AG08395 (cell line): Measurements from ENCODE around the gene METRNL.
"Not testable (repeated sequence)": the region's sequence is repeated elsewhere in the genome, so short reads cannot be mapped to it uniquely, and the experiment has no call there.

Experiments
- DNase-seq: peaks from one replicate; pipeline ENCODE4 v3.0.0; 2012; ENCODE audit warnings: mixed read lengths, low spot score

Gene METRNL

DNA sequence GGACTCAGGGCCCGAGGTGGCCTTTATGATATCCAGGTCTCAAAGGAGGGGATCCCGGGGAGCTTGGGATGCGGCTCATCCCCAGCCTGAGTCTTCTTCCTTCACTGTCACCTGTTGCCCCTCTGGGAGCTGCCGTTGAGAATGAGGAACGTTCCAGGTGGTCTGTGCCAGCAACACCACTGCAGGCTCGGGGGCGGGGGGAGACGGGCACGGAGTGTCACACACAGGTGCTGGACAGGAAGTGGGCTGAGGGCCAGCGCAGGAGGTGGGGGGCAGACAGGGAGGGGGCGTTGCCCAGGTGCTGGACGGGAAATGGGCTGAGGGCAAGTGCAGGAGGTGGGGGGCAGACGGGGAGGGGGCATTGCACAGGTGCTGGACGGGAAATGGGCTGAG lies 28.2 kb downstream of the METRNL start:
- no peak for DNase-seq

DNA sequence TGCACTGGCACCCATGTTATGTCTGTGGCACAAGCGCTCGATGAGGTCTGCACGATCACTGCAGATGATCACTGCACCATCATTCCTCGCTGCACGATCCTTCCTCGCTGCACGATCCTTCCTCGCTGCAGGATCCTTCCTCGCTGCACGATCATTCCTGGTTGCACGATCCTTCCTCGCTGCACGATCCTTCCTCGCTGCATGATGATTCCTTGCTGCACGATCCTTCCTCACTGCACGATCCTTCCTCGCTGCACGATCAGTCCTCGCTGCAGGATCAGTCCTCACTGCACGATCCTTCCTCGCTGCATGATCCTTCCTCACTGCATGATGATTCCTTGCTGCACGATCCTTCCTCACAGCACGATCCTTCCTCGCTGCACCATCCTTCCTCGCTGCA lies 29.3 kb downstream of the METRNL start:
- DNase-seq, result no peak

DNA sequence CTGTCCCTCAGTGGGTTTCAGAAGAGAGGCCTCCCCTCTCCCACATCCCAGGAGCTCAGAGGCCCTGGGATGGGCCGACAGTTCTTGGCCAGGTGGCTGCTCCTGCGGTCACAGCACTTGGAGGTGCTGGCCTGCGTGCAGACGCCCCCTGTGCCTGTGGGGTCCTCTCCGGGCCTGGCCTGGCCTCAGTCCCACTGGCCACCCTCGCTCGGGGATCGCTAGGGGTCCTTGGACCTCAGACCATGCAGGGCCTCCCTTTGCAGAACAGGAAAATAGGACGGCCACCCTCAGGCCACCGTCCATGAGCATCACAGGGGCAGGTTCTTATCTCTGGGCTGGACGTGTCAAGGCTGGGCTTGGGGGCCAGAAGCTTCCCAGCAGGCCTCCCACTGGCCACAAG lies 30.0 kb downstream of the METRNL start:
- DNase-seq, result no peak

DNA sequence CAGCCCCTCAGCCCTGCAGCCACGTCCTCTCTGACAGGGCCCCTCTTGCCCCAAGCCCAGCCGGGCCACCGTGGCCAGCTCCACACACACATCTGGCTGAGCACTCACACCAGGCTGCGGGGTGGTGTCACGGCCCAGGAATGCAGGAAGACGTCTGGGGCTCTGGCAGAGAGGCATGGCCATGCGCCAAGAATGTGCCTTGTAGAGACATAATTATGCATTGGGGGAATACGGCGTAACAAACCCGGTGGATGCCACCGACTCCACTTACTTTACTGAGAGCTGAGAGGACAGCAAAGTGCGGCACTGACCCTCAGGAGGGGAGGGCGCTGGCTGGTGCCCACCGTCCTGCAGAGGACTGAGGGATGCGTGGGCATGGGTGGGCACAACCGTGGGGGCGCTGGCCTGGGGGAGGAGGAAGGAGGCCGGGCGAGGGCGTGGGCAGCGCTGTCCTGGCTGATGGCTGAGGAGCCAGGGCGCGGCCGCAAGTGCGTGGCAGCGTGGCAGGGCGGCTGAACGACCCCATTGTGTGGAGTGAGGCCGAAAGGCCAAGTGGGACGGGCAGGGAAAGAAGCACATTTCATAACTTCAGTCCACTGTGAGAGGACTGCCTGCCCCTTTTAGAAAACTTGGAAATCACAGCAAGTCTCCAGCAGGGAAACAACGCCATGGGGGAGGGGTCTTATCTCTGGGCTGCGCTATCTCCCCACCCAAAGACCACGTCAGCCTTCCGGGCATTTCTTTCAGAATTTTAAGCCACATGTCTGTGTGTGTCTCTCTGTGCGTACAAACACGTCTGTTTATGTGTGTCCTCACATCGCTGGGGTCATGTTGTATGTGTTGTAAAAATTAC lies 30.6 kb downstream of the METRNL start:
- peak; percentile 97 for DNase-seq

DNA sequence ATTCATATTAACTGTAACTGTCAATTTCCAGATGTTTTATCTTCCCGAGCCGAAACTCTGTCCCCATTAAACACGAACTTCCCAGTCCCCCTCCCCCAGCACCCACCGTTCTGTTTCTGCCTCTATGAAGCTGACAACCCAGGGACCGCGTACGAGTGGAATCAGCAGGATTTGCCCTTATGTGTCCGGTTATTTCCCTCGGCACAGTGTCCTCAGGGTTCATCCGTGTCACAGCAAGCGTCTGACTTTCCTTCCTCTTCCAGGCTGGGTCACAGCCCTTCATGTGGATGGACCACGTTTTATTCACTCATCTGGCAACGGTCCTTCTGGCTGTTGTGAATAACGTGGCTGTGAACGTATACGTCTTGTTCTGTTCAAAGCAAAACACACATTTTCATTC lies 31.3 kb downstream of the METRNL start:
- DNase-seq, result no peak

DNA sequence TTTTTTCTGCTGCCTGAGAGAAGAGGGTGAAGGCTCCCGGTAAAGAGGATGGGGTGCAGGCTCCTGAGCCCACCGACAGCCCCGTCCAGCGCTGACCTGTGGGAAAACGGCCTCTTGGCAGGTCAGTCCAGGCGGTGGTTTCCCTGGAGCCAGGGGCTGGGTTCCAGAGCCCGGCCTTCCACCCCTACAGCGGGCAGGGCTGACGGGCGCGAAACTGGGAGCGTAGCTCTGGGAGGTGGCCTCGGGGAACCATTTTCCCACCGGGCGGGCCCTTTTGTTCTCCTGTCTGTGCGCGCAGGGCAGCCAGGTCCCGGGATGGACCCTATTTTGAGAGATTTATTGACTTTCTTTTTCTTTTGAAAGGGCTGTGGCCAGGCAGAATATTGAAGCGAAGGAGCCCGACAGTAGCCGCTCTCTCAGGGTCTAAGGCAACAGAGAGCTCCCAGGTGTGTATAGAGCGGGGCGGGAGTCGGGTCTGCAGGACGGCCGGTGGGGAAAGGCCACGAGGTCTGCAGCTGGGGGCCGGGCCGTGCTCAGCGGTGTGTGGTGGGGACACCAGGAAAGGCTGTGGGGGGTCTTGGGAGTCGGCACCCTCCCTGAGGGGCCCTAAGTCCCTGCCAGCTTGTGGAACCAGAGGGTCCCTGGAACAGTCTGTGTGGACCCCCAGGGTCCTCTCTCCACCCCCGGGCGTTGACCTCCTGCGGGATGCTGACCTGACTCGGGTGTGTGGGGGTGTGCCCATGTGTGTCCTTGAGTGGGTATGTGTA lies 32.3 kb downstream of the METRNL start:
- DNase-seq, result no peak

DNA sequence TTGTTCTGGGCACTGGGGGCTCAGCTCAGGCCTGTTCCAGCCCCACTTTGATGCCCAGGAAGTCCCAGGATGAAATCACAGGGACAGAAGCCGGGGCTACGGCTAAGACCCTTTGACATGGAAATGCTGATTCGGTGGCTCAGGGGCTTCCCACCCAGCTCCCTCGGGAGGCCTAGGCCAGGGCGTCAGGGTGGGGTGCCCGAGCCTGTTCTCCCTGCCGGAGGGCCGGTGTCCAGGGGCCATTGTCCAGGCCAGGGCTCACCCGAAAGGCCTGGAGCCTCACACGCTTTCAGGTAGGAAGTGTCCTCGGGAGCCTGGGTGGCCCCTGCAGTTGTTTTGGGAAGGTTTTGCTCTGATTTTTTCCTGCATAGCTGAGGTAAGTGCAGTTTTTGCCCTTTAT lies 34.0 kb downstream of the METRNL start:
- DNase-seq, result no peak

DNA sequence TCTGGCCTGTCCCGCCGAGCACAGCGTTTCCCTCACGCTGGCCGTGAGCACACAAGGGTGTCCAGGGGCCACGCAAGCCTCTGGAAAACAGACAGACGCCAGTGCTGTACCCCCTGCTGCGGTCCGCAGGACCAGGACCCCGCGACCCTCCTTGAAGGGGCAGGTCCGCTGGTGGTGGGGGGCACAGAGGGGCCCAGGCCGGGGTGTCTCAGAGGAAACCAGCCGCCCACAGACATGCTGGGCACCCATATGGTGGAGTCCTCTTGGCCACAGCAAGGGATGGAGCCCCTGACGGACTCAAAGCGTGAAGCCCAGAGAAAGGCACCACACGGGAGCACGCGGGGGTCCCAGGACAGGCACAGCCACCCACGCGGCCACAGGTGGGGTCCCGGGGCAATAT lies 34.4 kb downstream of the METRNL start:
- no peak for DNase-seq

DNA sequence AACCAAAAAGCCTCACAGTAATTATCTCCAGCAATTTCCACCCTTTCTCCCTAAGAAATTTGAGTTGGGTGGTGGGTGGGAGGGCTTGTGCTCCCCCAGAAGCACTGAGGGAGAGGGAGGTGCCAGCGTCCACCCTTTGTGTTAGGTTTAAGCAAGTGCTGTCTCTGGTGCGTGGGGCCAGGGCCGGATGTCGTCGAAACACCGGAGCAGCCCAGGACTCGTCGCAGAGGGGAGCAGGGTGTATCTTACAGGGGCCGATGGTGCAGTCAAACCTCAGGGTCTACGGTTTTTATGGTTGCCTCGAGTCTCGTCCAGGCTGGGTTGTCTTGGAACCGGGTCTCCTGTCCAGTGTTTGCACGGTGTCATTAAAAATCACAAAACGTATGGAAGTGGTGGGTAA lies 35.3 kb downstream of the METRNL start:
- DNase-seq, result no peak

DNA sequence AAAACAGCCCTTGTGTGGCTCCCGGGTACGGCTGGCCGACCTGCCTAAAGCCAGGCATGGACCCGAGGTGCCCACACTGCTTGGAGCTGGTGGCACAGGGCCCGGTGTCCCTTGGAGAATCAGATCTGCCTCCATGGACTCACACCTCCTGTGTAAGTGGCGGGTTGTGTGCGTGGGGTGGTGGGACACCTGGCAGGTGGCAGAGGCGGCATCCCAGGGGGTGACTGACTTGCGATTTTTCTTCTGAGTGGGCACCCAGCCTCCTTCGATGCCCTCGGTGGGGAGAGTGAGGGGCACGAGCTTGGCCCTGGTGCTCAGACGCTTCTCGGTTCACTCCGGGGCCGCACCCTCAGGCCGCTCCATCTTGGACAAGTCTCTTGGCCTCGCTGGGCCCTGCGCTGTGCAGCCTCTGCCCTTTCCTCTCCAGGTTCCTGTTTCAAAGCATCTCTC lies 35.8 kb downstream of the METRNL start:
- no peak for DNase-seq

DNA sequence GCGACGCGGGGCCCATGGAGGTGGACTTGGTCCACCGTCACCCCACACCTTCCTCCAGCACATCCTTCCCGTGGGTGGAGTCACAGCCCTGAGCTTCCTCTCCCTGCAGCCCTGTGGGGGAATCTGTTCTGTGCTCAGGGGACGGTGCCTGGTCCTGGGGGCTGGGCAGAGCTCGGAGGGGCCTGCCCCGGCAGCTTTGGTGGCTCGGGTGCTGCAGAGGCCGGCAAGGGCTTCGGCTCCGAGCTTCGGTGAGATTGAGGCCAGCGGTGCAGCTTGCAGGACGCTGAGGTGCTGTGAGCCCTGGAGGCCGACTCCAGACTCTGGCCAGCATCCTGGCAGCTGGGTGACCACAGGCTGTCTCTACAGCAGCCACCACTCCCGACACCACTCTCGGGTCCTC lies 36.4 kb downstream of the METRNL start:
- DNase-seq, result no peak

DNA sequence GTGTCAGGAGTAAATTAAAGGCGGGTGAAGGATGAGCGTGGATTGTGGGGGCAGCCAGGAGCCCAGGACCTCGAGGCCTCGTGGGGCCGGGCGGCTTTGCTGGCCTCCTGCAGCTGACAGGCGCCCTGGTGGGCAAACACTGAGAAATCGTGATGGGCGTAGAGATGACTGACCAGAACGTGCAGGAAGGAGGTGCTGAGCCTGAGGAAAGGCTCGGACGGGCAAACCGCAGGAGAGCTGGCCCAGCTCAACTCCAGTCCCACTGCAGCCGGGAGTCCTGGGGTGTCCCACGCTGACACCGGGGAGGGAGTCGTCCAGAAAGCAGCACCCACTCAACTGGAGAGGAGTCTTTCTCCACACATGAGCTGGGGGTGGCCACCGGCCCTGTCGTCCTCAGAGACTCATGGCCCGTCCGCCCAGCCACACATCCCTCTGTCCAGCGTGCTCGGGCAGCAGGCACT lies 36.9 kb downstream of the METRNL start:
- no peak for DNase-seq

DNA sequence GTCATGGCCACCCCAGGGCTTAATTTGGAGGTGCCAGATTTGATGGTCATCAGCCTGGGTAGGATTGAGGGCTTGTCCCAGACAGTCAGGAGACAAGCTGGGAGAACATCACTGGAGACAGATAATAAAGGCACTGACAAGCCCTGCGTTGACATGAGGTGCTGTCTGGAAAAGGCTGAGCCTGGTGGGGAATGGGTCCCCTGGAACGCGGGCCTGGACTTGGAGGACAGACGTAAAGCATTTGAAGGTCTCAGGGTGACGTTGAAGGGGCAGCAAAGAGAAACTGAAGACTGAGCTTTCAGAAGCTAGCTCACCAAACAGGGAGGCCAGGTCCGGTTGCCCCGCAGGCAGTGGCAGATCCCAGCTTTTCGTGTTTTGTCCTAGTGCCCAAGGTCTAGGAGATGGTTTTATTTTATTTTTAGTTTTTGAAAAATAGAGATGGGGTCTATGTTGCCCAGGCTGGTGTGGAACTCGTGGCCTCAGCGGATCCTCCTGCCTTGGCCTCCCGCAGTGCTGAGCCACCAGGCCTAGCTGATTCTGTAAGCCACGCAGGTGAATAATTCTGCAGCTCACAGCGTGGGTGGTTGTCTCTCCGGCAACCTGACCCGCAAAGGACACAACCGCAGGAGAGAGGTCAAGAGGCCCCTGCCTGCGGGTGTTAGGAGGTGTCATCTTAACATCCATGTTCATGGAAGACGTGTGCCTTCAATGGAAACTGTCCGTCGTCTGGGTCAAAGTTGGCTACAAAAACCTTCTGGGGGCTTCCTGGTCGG lies 37.6 kb downstream of the METRNL start:
- DNase-seq, result no peak

DNA sequence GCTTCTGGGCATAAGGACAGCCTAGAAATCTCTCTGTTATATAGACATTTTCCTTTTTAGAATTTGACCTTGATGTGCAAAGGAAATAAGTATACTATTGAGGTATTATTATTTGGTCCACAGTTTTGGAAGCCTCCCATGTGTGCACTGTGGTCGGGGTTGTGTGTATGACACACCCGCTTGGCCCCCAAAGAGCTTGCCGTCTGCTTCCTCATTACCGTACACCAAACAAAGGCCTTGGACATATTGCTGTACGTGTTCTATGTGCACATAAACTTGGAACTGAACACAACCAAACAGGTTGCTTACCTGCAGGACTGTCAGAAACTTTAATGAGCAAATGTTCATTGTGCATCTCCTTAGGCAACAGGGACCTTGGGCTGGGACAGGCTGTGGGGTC lies 38.2 kb downstream of the METRNL start:
- no peak for DNase-seq

DNA sequence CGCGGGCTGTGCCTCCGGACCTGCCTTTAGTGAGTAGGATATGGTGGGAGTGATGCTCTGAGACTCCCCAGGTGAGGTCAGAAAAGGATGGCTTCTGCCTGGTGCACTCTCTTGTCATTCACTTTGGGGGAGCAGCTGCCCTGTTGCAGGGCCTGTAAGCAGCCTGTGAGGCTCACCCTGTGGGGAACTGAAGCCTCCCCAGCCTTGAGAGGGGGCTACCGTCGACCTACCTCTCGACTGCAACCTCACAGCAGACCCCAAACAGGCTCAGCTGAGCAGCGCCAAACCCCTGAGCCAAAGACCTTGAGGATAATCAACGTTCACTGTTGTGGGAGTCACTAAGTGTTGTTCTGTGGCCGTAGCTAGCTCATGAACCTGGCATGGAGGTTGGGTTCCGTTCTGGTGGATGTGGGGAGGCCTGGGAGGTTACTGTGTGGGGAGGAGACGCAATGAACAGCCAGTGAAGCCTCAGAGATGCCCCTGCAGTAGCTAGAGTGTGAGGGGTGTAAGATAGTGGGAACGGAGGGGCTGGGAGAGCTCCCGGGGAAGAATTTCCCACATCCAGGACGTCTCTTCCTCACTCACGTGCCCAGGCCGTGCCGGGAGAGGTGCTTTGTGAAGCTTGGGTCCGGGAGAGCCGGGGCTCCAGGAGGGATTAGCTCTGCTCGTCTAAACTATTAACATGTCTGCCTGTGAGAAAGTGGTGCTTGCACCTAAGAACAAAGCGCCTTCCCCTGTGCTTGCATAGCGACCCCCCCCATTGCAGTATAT lies 38.8 kb downstream of the METRNL start:
- DNase-seq, result no peak

DNA sequence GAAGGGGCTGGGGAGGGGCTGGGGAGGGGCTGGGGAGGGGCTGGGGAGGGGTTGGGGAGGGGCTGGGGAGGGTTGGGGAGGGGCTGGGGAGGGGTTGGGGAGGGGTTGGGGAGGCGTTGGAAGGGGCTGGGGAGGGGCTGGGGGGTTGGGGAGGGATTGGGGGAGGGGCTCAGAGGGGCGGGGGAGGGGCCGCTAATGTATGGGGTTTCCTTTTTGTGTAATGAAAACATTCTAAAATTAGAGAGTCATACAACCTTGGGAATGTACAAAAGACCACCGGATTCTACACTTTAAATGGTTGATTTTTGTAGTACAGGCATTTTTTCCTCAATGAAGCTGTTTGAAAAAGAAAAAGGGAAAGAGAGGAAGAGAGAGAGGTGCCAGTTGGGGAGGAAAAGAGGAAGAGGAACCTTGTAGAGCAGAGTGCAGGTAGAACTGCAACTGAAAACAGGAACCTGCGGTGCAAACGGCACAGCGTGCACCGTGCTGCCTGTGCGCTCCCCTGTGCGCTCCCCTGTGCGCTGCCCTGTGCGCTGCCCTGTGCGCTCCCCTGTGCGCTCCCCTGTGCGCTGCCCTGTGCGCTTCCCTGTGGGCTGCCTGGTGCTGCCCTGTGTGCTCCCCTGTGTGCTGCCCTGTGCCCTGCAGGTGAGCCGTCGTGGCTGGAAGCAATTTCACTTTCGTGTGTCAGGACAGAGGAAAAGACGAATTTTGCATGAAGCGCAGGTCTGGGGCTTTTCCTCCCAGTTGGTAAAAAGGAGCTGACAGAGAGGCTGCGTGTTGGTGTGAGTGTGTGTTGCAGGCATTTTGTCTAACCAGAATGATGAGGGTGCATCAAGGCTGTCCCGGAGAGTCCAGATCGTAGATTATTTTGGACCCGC lies 40.8 kb downstream of the METRNL start:
- DNase-seq, result no peak

DNA sequence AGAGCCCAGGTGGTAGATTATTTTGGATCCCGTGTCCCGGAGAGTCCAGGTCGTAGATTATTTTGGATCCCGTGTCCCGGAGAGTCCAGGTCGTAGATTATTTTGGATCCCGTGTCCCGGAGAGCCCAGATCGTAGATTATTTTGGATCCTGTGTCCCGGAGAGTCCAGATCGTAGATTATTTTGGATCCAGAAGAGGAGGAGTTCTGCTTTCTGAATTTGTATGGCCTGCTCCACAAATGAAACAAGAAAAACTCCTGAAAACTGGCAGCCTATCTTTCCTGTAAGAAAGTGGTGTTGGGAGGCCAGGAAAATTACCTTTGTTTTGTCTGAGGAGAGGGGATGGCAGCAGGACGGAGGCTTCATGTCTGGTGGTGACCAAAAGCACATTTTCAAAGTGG lies 42.1 kb downstream of the METRNL start:
- not testable (repeated sequence) for DNase-seq

DNA sequence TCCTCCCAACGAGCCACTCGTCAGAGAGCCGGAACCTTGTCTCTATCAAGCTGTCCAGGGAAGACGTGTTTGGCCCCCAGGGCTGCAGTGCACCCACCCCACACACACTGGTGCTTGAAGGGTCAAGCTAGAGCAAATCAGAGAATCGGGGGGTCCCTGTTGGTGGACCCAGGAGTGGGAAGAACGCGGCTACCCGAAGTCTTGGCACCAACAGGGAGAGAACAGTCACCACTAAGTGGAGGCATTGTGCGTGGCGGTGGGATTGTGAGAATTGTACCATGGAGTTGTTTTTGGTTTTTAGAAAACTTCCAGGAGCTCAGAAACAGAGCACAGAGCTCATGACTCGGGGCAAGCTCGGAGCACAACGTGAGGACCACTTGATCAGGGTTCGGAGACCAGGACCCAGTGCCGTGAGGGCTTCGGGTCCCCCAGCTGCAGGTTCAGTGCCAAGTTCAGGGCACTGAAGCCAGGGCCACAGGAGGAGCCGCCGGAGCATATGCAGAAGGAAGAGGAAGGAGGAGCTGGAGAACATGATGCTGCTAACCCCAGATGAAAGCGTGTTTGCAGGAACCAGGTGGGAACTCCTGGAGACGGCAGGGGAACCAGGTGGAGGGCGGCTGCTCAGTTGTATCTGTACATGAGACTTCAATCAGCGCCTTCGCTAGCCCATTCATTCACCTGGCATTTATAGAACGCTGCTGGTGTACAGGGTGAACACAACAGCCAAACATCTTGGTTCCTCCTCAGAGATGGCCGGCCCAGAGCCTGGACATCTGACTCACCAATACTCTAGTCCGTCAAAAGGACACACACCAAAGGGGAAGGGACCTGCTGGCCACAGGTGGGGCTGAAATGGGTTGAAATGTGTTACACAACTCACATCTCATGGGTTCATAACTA lies 42.8 kb downstream of the METRNL start:
- no peak for DNase-seq

DNA sequence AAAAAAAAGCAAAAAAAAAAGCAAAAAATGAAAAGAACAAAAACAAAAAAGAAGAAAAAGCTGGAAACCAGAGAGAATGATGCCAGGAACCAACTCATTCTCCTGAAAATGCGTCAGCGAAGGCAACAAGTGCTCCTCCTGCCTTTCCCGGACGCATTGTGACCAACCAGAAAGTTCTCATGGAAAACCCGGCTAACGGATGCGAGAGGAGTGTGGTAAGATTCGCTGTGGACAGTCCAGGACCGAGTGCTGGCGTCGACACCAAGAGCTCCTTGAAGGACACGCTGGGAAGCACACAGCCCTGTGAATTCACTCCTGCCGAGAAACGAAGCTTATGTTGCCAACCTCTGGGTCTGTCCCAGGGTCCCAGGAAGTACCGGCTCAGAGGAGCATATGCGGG lies 43.4 kb downstream of the METRNL start:
- DNase-seq, result no peak
